ENCODE data around the gene DDX56. TPM values are rescaled to one million over a fixed set of nuclear protein-coding genes. Genes with fewer than 3 reads are reported as not detected.
A peak's percentile ranks its signal among the peaks of the same experiment; 100 is the strongest.

The DDX56 gene
- total RNA-seq, 4 donors from 2014 or later = 67.8 to 96.4 (median 88.9) TPM

- Histone ChIP-seq H3K27ac (peak overlapping the region; percentile 89 to 99 (median 96)), H3K4me3 (peak overlapping the region; percentile 67 to 97 (median 85)), H3K36me3 (peaks cover 0 to 38% (median 0%) of the 10 kb centered on the region in 3 donors), H3K9me3 (no peaks in the 10 kb centered on the region), H3K4me1 (peaks cover 0 to 25% (median 10%) of the 10 kb centered on the region in 4 donors), H3K27me3 (no peaks in the 10 kb centered on the region)
- TF ChIP-seq POLR2A (IDR thresholded peaks at IDR 0.05) (peak; percentile 55 to 63), CTCF (IDR thresholded peaks at IDR 0.05) (no peak)
- peak; percentile 44 to 73 (median 72) for DNase-seq
These were observed 7.5 kb upstream of the DDX56 start for GRCh38 chr7:44580945-44581878.

GRCh38 chr7:44576228-44576627 is 2.5 kb upstream of the DDX56 start:
- Histone ChIP-seq H3K36me3 (peaks cover 0 to 64% (median 0%) of the 10 kb centered on the region in 3 donors), H3K27me3 (no peaks in the 10 kb centered on the region), H3K27ac (no peak overlapping the region), H3K9me3 (no peaks in the 10 kb centered on the region), H3K4me3 (no peak overlapping the region), H3K4me1 (peaks cover 0 to 43% (median 11%) of the 10 kb centered on the region in 4 donors)
- TF ChIP-seq POLR2A (IDR thresholded peaks at IDR 0.05) (no peak), CTCF (IDR thresholded peaks at IDR 0.05) (no peak)
- no peak for DNase-seq

- H3K27ac ChIP-seq = peak overlapping the region in 1 of 4 donors; percentile 95
- no peaks in the 10 kb centered on the region for H3K27me3 ChIP-seq
- H3K4me1 ChIP-seq = peaks cover 0 to 31% (median 4%) of the 10 kb centered on the region in 4 donors
- H3K9me3 ChIP-seq = no peaks in the 10 kb centered on the region
- H3K4me3 ChIP-seq = peak overlapping the region in 1 of 4 donors; percentile 92
- DNase-seq = no peak
- TF ChIP-seq POLR2A (IDR thresholded peaks at IDR 0.05) (no peak), CTCF (IDR thresholded peaks at IDR 0.05) (no peak)
- peaks cover 0 to 69% (median 0%) of the 10 kb centered on the region in 3 donors for H3K36me3 ChIP-seq
These were observed 1.3 kb upstream of the DDX56 start for GRCh38 chr7:44575054-44575453.

GRCh38 chr7:44574287-44574872 is 672 bp upstream of the DDX56 start:
- peaks cover 0 to 69% (median 0%) of the 10 kb centered on the region in 3 donors for H3K36me3 ChIP-seq
- H3K27me3 ChIP-seq = no peaks in the 10 kb centered on the region
- H3K9me3 ChIP-seq = no peaks in the 10 kb centered on the region
- peak overlapping the region; percentile 78 to 95 (median 90) for H3K27ac ChIP-seq
- peaks cover 0 to 25% (median 4%) of the 10 kb centered on the region in 4 donors for H3K4me1 ChIP-seq
- DNase-seq = no peak
- peak overlapping the region; percentile 66 to 95 (median 88) for H3K4me3 ChIP-seq
- TF ChIP-seq CTCF (IDR thresholded peaks at IDR 0.05) (no peak), POLR2A (IDR thresholded peaks at IDR 0.05) (no peak)

- peaks cover 0 to 19% (median 4%) of the 10 kb centered on the region in 4 donors for H3K4me1 ChIP-seq
- DNase-seq = no peak
- no peaks in the 10 kb centered on the region for H3K27me3 ChIP-seq
- no peaks in the 10 kb centered on the region for H3K9me3 ChIP-seq
- H3K4me3 ChIP-seq = peak overlapping the region; percentile 66 to 95 (median 88)
- peaks cover 0 to 71% (median 0%) of the 10 kb centered on the region in 3 donors for H3K36me3 ChIP-seq
- TF ChIP-seq POLR2A (IDR thresholded peaks at IDR 0.05) = no peak
- no peak for TF ChIP-seq CTCF (IDR thresholded peaks at IDR 0.05)
- H3K27ac ChIP-seq = no peak overlapping the region
These were observed 937 bp downstream of the DDX56 start for GRCh38 chr7:44572771-44573170.
